ENCODE results near the gene ATP5IF1. TPM values are rescaled to one million over a fixed set of nuclear protein-coding genes. Genes with fewer than 3 reads are reported as not detected.

The ATP5IF1 gene
- 29.9 and 31.3 TPM in 2 replicates for total RNA-seq (2013; cell fraction: nucleolus; rRNA removed)
- 515 and 527 TPM in 2 replicates for total RNA-seq (2014; rRNA removed)
- 256 and 286 TPM in 2 replicates for total RNA-seq (2014; rRNA removed; fragmentation: Illumina TruSeq; extraction: Trizol)
- total RNA-seq (2021), result 314 and 320 TPM in 2 replicates
- polyA plus RNA-seq (2011; ENCODE audit: low read depth), result 210 TPM
- 279 and 352 TPM in 2 replicates for polyA plus RNA-seq (2011; rRNA removed)
- 259 and 347 TPM in 2 replicates for polyA plus RNA-seq (2011; cell fraction: cytosol; rRNA removed)
- polyA plus RNA-seq (2011; cell fraction: nucleus; rRNA removed), result 205 and 266 TPM in 2 replicates
- 407 and 585 TPM in 2 replicates for polyA plus RNA-seq (2012)
- polyA plus RNA-seq (2014; fragmentation: Illumina TruSeq; extraction: Trizol), result 146 and 253 TPM in 2 replicates
- polyA plus RNA-seq (2014; fragmentation: Nextera tagmentation; extraction: Ambion mirVana), result 100 to 1,000 TPM; 296 to 883 TPM
- 892 and 1,008 TPM in 2 replicates for polyA plus RNA-seq (2014; rRNA removed)
- 1,000 to 10,000 TPM; 1,209 to 1,210 TPM for polyA plus RNA-seq (2016; fragmentation: Nextera tagmentation; extraction: Ambion mirVana)
- polyA minus RNA-seq (2011; rRNA and poly(A)+ RNA removed), result 45.1 and 56.3 TPM in 2 replicates
- 40.3 and 46.8 TPM in 2 replicates for polyA minus RNA-seq (2011; cell fraction: cytosol; rRNA and poly(A)+ RNA removed)
- polyA minus RNA-seq (2011; cell fraction: nucleus; rRNA and poly(A)+ RNA removed), result 29.7 and 52.8 TPM in 2 replicates
- Bru-seq, nascent RNA, result percentile 76 among the genes with signal in this experiment
- BruChase-seq, experiment 1, labeled RNA remaining after a 6-hour chase, result percentile 75 among the genes with signal in this experiment
- BruChase-seq, experiment 2, labeled RNA remaining after a 2-hour chase, result percentile 71 among the genes with signal in this experiment
- long read RNA-seq, experiment 1, transcript ATP5IF1-202 (2 exons, 1,855 nt), result minor isoform, 6 of 140 reads
- long read RNA-seq, experiment 1, transcript ATP5IF1-201 (3 exons, 494 nt), result major isoform, 132 of 140 reads
- long read RNA-seq, experiment 1, partial matches to known transcripts, result 0 of 140 reads
- long read RNA-seq, experiment 1, other reads (novel, unspliced or antisense), result 2 of 140 reads
- long read RNA-seq, experiment 2, transcript ATP5IF1-201 (3 exons, 494 nt), result major isoform, 233 of 256 reads
- long read RNA-seq, experiment 2, transcript ATP5IF1-204 (3 exons, 599 nt), result minor isoform, 9 of 256 reads
- long read RNA-seq, experiment 2, partial matches to known transcripts, result 1 of 256 reads
- long read RNA-seq, experiment 2, other reads (novel, unspliced or antisense), result 10 of 256 reads

GRCh38 chr1:28235755-28236655 is at the start of gene ATP5IF1:
Gene ATP5IF1, plus strand, starts transcription at chr1:28236124. Its CDS starts 60 bp downstream, at chr1:28236184.
- TSS peak; percentile 85 for BruUV-seq (replicated peaks)
- ATAC-seq (peak; percentile 94), FAIRE-seq (peak; percentile 86), DNase-seq (ENCODE audit: low read depth, low spot score) (peak; percentile 96)
- Histone ChIP-seq H3K79me2 (ENCODE audit: control insufficient read depth, insufficient read depth, low read length) (peaks cover 41% of the 10 kb centered on the region), H3K9me3 (replicated peaks; ENCODE audit: control insufficient read depth, insufficient read depth, low read length) (no peaks in the 10 kb centered on the region), H3K27ac (ENCODE audit: control insufficient read depth, insufficient read depth) (peak within 1 kb of the TSS; percentile 86), H3K4me1 (ENCODE audit: control insufficient read depth, insufficient read depth, low read length) (peaks cover 10% of the 10 kb centered on the region), H3K27me3 (replicated peaks in 1 of 2; ENCODE audit: control insufficient read depth in 2 of 2, insufficient read depth in 2 of 2, low read length in 1 of 2) (no peaks in the 10 kb centered on the region), H3K4me2 (ENCODE audit: control insufficient read depth, insufficient read depth) (peak within 1 kb of the TSS; percentile 90), H4K20me1 (ENCODE audit: control insufficient read depth, insufficient read depth) (no peaks in the 10 kb centered on the region), H3K9ac (ENCODE audit: control insufficient read depth, insufficient read depth, low read length) (peak within 1 kb of the TSS; percentile 78), H2AFZ (ENCODE audit: control insufficient read depth, low read depth, low read length) (peak within 1 kb of the TSS; percentile 58), H3K4me3 (peak within 1 kb of the TSS; percentile 71), H3K36me3 (ENCODE audit: control insufficient read depth in 2 of 2, insufficient read depth in 2 of 2, low read length in 1 of 2) (peaks cover 0 to 3% of the 10 kb centered on the region in 2 experiments; a peak in 2 of 4 replicates)
- intact Hi-C loops (cut with micrococcal nuclease; ENCODE audit: unreplicated experiment) (no loop called here), in situ Hi-C loops (cut with MboI) (no loop called here)
- CTCF ChIA-PET, result interaction anchor here (0.6 to 4.4 kb wide), 8 partner anchors 9 to 406 kb away, joined by 3 to 28 read pairs (median 5); partner anchors contain the start of genes PPP1R8 and SESN2
- POLR2A ChIA-PET, result interaction anchor here (0.6 to 4.2 kb wide), 13 partner anchors 11 to 362 kb away, joined by 3 to 125 read pairs (median 4); partner anchors contain the start of genes EYA3, MED18 and SESN2
- under 1% methylated on average over 60 of the region's 60 CpGs for WGBS (ENCODE audit: insufficient coverage, insufficient replicate concordance, low lambda C conversion rate, missing lambda C conversion rate)
- RAD21 ChIA-PET (ENCODE audit: unreplicated experiment), result interaction anchor here (0.5 to 4.7 kb wide), 7 partner anchors 10 to 346 kb away, joined by 3 to 54 read pairs (median 4); partner anchors contain the start of gene EYA3
- SMC1A ChIA-PET (ENCODE audit: uncharacterized antibody, unreplicated experiment), result interaction anchor here (0.6 to 6.6 kb wide), 6 partner anchors 11 to 92 kb away, joined by 3 to 84 read pairs (median 3); partner anchors contain the start of gene MED18
- TF ChIP-seq CHD2 (IDR thresholded peaks at IDR 0.05; ENCODE audit: borderline replicate concordance, low read depth, low read length) (peak; percentile 94), SMC3 (IDR thresholded peaks at IDR 0.05; ENCODE audit: borderline replicate concordance, low read length) (no peak), TAF1 (IDR thresholded peaks at IDR 0.05; ENCODE audit: borderline replicate concordance, low read depth, low read length) (peak; percentile 94), RELA (IDR thresholded peaks at IDR 0.05; ENCODE audit: borderline replicate concordance, partially characterized antibody) (peak; percentile 37), E2F4 (IDR thresholded peaks at IDR 0.05; ENCODE audit: low read depth, low read length) (peak; percentile 29; the same call in 1 of the 2 replicates), FOS (IDR thresholded peaks at IDR 0.05; ENCODE audit: borderline replicate concordance, extremely low read depth, insufficient read length) (peak; percentile 95), HCFC1 (IDR thresholded peaks at IDR 0.05; ENCODE audit: low read length) (peak; percentile 25; the same call in 1 of the 2 replicates), RCOR1 (conservative IDR thresholded peaks at IDR 0.05; ENCODE audit: low read depth, low read length) (0 out of 2 replicates have a peak, but pooled peaks have one; percentile 16), POLR2A (IDR thresholded peaks at IDR 0.05; ENCODE audit: low read depth, low read length) (peak; percentile 99)
- TF ChIP-seq, protein P1, sequence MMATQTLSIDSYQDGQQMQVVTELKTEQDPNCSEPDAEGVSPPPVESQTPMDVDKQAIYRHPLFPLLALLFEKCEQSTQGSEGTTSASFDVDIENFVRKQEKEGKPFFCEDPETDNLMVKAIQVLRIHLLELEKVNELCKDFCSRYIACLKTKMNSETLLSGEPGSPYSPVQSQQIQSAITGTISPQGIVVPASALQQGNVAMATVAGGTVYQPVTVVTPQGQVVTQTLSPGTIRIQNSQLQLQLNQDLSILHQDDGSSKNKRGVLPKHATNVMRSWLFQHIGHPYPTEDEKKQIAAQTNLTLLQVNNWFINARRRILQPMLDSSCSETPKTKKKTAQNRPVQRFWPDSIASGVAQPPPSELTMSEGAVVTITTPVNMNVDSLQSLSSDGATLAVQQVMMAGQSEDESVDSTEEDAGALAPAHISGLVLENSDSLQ (IDR thresholded peaks at IDR 0.05), result peak; percentile 93
- TF ChIP-seq, protein P2, sequence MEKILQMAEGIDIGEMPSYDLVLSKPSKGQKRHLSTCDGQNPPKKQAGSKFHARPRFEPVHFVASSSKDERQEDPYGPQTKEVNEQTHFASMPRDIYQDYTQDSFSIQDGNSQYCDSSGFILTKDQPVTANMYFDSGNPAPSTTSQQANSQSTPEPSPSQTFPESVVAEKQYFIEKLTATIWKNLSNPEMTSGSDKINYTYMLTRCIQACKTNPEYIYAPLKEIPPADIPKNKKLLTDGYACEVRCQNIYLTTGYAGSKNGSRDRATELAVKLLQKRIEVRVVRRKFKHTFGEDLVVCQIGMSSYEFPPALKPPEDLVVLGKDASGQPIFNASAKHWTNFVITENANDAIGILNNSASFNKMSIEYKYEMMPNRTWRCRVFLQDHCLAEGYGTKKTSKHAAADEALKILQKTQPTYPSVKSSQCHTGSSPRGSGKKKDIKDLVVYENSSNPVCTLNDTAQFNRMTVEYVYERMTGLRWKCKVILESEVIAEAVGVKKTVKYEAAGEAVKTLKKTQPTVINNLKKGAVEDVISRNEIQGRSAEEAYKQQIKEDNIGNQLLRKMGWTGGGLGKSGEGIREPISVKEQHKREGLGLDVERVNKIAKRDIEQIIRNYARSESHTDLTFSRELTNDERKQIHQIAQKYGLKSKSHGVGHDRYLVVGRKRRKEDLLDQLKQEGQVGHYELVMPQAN (conservative IDR thresholded peaks at IDR 0.05), result peak; percentile 88
